Osteocyte (in vitro differentiated cells): ENCODE results near the gene RIMBP2. TPM values are rescaled to one million over a fixed set of nuclear protein-coding genes. Genes with fewer than 3 reads are reported as not detected.
"Not testable (repeated sequence)": the region's sequence is repeated elsewhere in the genome, so short reads cannot be mapped to it uniquely, and the experiment has no call there.

Experiments
- DNase-seq: peaks from one replicate; pipeline ENCODE4 v3.0.0; 2021; ENCODE audit warnings: mixed read lengths; ENCODE audit not compliant: unreplicated experiment; ENCODE audit errors: extremely low spot score
- H3K27ac Mint-ChIP-seq: one replicate; pipeline ENCODE4 v1.8.0; 2021; ENCODE audit warnings: mild to moderate bottlenecking, mixed read lengths; ENCODE audit not compliant: unreplicated experiment
- H3K27me3 Mint-ChIP-seq: one replicate; pipeline ENCODE4 v1.8.0; 2021; ENCODE audit warnings: mixed read lengths; ENCODE audit not compliant: unreplicated experiment
- H3K36me3 Mint-ChIP-seq: one replicate; pipeline ENCODE4 v1.8.0; 2021; ENCODE audit warnings: mixed read lengths; ENCODE audit not compliant: unreplicated experiment
- H3K4me1 Mint-ChIP-seq: one replicate; pipeline ENCODE4 v1.8.0; 2021; ENCODE audit warnings: mixed read lengths; ENCODE audit not compliant: unreplicated experiment
- H3K4me3 Mint-ChIP-seq: one replicate; pipeline ENCODE4 v1.8.0; 2021; ENCODE audit warnings: mild to moderate bottlenecking, moderate library complexity, mixed read lengths; ENCODE audit not compliant: unreplicated experiment
- H3K9me3 Mint-ChIP-seq: one replicate; pipeline ENCODE4 v1.8.0; 2021; ENCODE audit warnings: mixed read lengths; ENCODE audit not compliant: unreplicated experiment
- CTCF ChIP-seq: fragments of 200-600 bp; sonication (generic); IDR thresholded peaks from 2 replicates; pipeline ENCODE4 v1.5.0; 2021; ENCODE audit warnings: antibody characterized with exemption, mild to moderate bottlenecking, moderate library complexity
- total RNA-seq: library from RNA; stranded (reverse); gene quantifications from 2 replicates; pipeline ENCODE4 v1.2.1, GENCODE V29; 2021

The RIMBP2 gene
- total RNA-seq, 1 donor from 2014 or later, result 0.13 TPM

GRCh38 chr12:130591736-130592135 is 124.4 kb downstream of the RIMBP2 start:
- no peak overlapping the region for H3K27ac Mint-ChIP-seq
- DNase-seq, result no peak
- no peak overlapping the region for H3K4me3 Mint-ChIP-seq
- no peaks in the 10 kb centered on the region for H3K27me3 Mint-ChIP-seq
- no peaks in the 10 kb centered on the region for H3K36me3 Mint-ChIP-seq
- TF ChIP-seq CTCF, result no peak
- H3K9me3 Mint-ChIP-seq, result peaks cover 37% of the 10 kb centered on the region
- H3K4me1 Mint-ChIP-seq, result no peaks in the 10 kb centered on the region

- no peaks in the 10 kb centered on the region for H3K4me1 Mint-ChIP-seq
- H3K9me3 Mint-ChIP-seq, result peaks cover 39% of the 10 kb centered on the region
- H3K27me3 Mint-ChIP-seq, result no peaks in the 10 kb centered on the region
- no peak overlapping the region for H3K27ac Mint-ChIP-seq
- no peak for TF ChIP-seq CTCF
- no peak for DNase-seq
- H3K36me3 Mint-ChIP-seq, result no peaks in the 10 kb centered on the region
- H3K4me3 Mint-ChIP-seq, result no peak overlapping the region
Observed at GRCh38 chr12:130590685-130591084, 125.4 kb downstream of the RIMBP2 start.

GRCh38 chr12:130589540-130590317 is 126.4 kb downstream of the RIMBP2 start:
- no peak for DNase-seq
- Mint-ChIP-seq H3K9me3 (peaks cover 40% of the 10 kb centered on the region), H3K4me3 (no peak overlapping the region), H3K27me3 (no peaks in the 10 kb centered on the region), H3K27ac (no peak overlapping the region), H3K4me1 (no peaks in the 10 kb centered on the region), H3K36me3 (no peaks in the 10 kb centered on the region)
- TF ChIP-seq CTCF, result no peak

- Mint-ChIP-seq H3K4me3 (no peak overlapping the region), H3K27me3 (no peaks in the 10 kb centered on the region), H3K27ac (no peak overlapping the region), H3K36me3 (no peaks in the 10 kb centered on the region), H3K9me3 (peaks cover 32% of the 10 kb centered on the region), H3K4me1 (no peaks in the 10 kb centered on the region)
- DNase-seq, result no peak
- no peak for TF ChIP-seq CTCF
Observed at GRCh38 chr12:130588696-130589539, 127.2 kb downstream of the RIMBP2 start.

- Mint-ChIP-seq H3K4me3 (no peak overlapping the region), H3K4me1 (no peaks in the 10 kb centered on the region), H3K36me3 (no peaks in the 10 kb centered on the region), H3K27me3 (no peaks in the 10 kb centered on the region), H3K9me3 (peaks cover 27% of the 10 kb centered on the region), H3K27ac (no peak overlapping the region)
- DNase-seq, result no peak
- no peak for TF ChIP-seq CTCF
Observed at GRCh38 chr12:130587966-130588365, 128.1 kb downstream of the RIMBP2 start.

GRCh38 chr12:130584475-130584874 is 131.6 kb downstream of the RIMBP2 start:
- not testable (repeated sequence) for H3K27ac Mint-ChIP-seq, H3K36me3 Mint-ChIP-seq, H3K27me3 Mint-ChIP-seq, DNase-seq, H3K4me3 Mint-ChIP-seq, H3K4me1 Mint-ChIP-seq
- peaks cover 32% of the 10 kb centered on the region for H3K9me3 Mint-ChIP-seq
